OCI-LY3 (cell line): ENCODE measurements around the gene PLEKHA8.

ENCODE experiments used
- H2AFZ ChIP-seq: fragments of 200-600, 300-600 bp; shearing (Covaris generic); 2 replicates; pipeline ENCODE4 v1.6.0; 2014; ENCODE audit warnings: antibody characterized with exemption, low read depth, low read length
- H3K27ac ChIP-seq: fragments of 200-600, 300-600 bp; sonication (generic); 2 replicates; pipeline ENCODE4 v1.5.1; 2014; ENCODE audit warnings: mild to moderate bottlenecking, low read length, moderate library complexity, mixed read lengths
- H3K27me3 ChIP-seq: fragments of 200-600, 300-600 bp; sonication (generic); 2 replicates; pipeline ENCODE4 v1.6.1; 2014; ENCODE audit warnings: low read depth, low read length, mixed read lengths
- H3K36me3 ChIP-seq: fragments of 200-600, 300-600 bp; sonication (generic); replicated peaks from 2 replicates; pipeline ENCODE3; 2014; ENCODE audit warnings: low read depth, low read length, mixed read lengths
- H3K4me1 ChIP-seq: fragments of 300-600, 200-600 bp; sonication (generic); 2 replicates; pipeline ENCODE4 v1.6.1; 2014; ENCODE audit warnings: low read length, mixed read lengths
- H3K4me2 ChIP-seq: fragments of 200-600, 300-600 bp; sonication (generic); 2 replicates; pipeline ENCODE4 v1.6.1; 2014; ENCODE audit warnings: low read length, mixed read lengths
- H3K4me3 ChIP-seq: fragments of 300-600, 200-600 bp; sonication (generic); 2 replicates; pipeline ENCODE4 v1.5.1; 2014; ENCODE audit warnings: antibody characterized with exemption, mild to moderate bottlenecking, low read length, moderate library complexity
- H3K79me2 ChIP-seq: fragments of 300-600, 200-600 bp; shearing (Covaris generic); 2 replicates; pipeline ENCODE4 v1.6.1; 2014; ENCODE audit warnings: mild to moderate bottlenecking, low read length, mixed read lengths
- H3K9ac ChIP-seq: fragments of 300-600, 200-600 bp; shearing (Covaris generic); 2 replicates; pipeline ENCODE4 v1.6.0; 2014; ENCODE audit warnings: mild to moderate bottlenecking, low read length, moderate library complexity
- H3K9me3 ChIP-seq: fragments of 200-600, 300-600 bp; shearing (Covaris generic); 2 replicates; pipeline ENCODE4 v1.6.1; 2014; ENCODE audit warnings: low read length, mixed read lengths; ENCODE audit not compliant: insufficient read depth
- H4K20me1 ChIP-seq: fragments of 200-600, 300-600 bp; sonication (generic); 2 replicates; pipeline ENCODE4 v1.6.1; 2016; ENCODE audit warnings: low read length, mixed read lengths; ENCODE audit not compliant: insufficient read depth
- CTCF ChIP-seq: fragments of 200-600, 300-600 bp; sonication (generic); IDR thresholded peaks from 2 replicates; pipeline ENCODE4 v1.5.1; 2014; ENCODE audit warnings: antibody characterized with exemption, low read length, low read depth
- EZH2phosphoT487 ChIP-seq: fragments of 200-600 bp; shearing (Covaris generic); IDR thresholded peaks from 2 replicates; pipeline ENCODE4 v1.6.1; 2018; ENCODE audit warnings: antibody characterized with exemption, mixed run types, low read depth

The PLEKHA8 gene

GRCh38 chr7:30148426-30148825 is 120.2 kb downstream of the PLEKHA8 start:
- peaks cover 19% of the 10 kb centered on the region for H3K36me3 ChIP-seq
- H4K20me1 ChIP-seq = no peaks in the 10 kb centered on the region
- no peaks in the 10 kb centered on the region for H3K9me3 ChIP-seq
- peaks cover 54% of the 10 kb centered on the region for H3K79me2 ChIP-seq
- H3K4me2 ChIP-seq = peak overlapping the region; percentile 60
- no peak for TF ChIP-seq CTCF
- TF ChIP-seq EZH2phosphoT487 = no peak
- peaks cover 60% of the 10 kb centered on the region for H3K4me1 ChIP-seq
- no peak overlapping the region for H3K9ac ChIP-seq
- no peak overlapping the region for H2AFZ ChIP-seq
- H3K4me3 ChIP-seq = 0 out of 2 replicates have a peak overlapping the region, but pooled peaks have one; percentile 47
- H3K27me3 ChIP-seq = no peaks in the 10 kb centered on the region
- H3K27ac ChIP-seq = peak overlapping the region; percentile 73; the same call in 1 of the 2 replicates

- Histone ChIP-seq H2AFZ (no peak overlapping the region; the same call in 1 of the 2 replicates), H3K4me2 (peak overlapping the region; percentile 60), H3K79me2 (peaks cover 54% of the 10 kb centered on the region), H3K36me3 (peaks cover 19% of the 10 kb centered on the region), H3K4me1 (peaks cover 56% of the 10 kb centered on the region), H3K9ac (no peak overlapping the region; the same call in 1 of the 2 replicates), H4K20me1 (no peaks in the 10 kb centered on the region), H3K4me3 (peak overlapping the region; percentile 47; the same call in 1 of the 2 replicates), H3K27ac (peak overlapping the region; percentile 33), H3K27me3 (no peaks in the 10 kb centered on the region), H3K9me3 (no peaks in the 10 kb centered on the region)
- TF ChIP-seq CTCF = no peak
- TF ChIP-seq EZH2phosphoT487 = no peak
Observed at GRCh38 chr7:30148951-30149459, 120.8 kb downstream of the PLEKHA8 start.

- Histone ChIP-seq H3K4me3 (no peak overlapping the region), H3K36me3 (peaks cover 19% of the 10 kb centered on the region), H4K20me1 (no peaks in the 10 kb centered on the region), H3K79me2 (peaks cover 49% of the 10 kb centered on the region), H3K9me3 (no peaks in the 10 kb centered on the region), H3K4me2 (peak overlapping the region; percentile 60), H3K27me3 (no peaks in the 10 kb centered on the region), H3K27ac (no peak overlapping the region), H2AFZ (no peak overlapping the region), H3K4me1 (peaks cover 48% of the 10 kb centered on the region), H3K9ac (no peak overlapping the region)
- TF ChIP-seq CTCF = no peak
- no peak for TF ChIP-seq EZH2phosphoT487
Observed at GRCh38 chr7:30149640-30150272, 121.5 kb downstream of the PLEKHA8 start.

- no peaks in the 10 kb centered on the region for H3K27me3 ChIP-seq
- no peak overlapping the region for H3K9ac ChIP-seq
- peaks cover 19% of the 10 kb centered on the region for H3K36me3 ChIP-seq
- no peak overlapping the region for H3K27ac ChIP-seq
- H3K79me2 ChIP-seq = peaks cover 40% of the 10 kb centered on the region
- peaks cover 39% of the 10 kb centered on the region for H3K4me1 ChIP-seq
- H3K4me2 ChIP-seq = no peak overlapping the region
- H2AFZ ChIP-seq = no peak overlapping the region
- no peak overlapping the region for H3K4me3 ChIP-seq
- TF ChIP-seq EZH2phosphoT487 (no peak), CTCF (no peak)
- H3K9me3 ChIP-seq = no peaks in the 10 kb centered on the region
- H4K20me1 ChIP-seq = no peaks in the 10 kb centered on the region
Observed at GRCh38 chr7:30150711-30151110, 122.5 kb downstream of the PLEKHA8 start.
